ENCODE data around the gene GABRR3.

GABRR3 gene

DNA sequence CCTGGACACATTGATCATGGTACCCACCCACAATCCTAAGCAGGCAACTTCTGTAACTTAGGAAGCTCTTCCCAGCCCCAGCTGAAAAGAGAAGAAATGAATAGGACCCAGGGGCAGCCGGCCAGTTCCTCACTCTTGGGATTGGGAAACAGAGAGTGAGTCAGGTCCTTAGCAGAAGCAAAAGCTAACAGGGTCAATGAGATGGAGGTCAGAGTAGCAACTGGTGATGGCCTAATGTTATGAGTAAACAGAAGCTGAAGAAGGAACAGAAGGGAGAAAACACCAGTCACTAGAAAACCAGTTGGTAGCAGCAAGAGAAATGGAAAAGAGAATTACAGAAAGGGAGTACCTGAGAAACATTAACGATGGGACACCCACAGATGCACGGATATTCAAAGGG lies 82.8 kb downstream of the GABRR3 start:
- Histone ChIP-seq H3K27me3 (ENCODE audit: insufficient read depth, poor library complexity, severe bottlenecking) (no peaks in the 10 kb centered on the region), H3K27ac (replicated peaks) (no peak overlapping the region), H3K4me3 (replicated peaks; ENCODE audit: insufficient read depth, low read length) (no peak overlapping the region)
- peak in 1 of 2 experiments; percentile 31 for DNase-seq (ENCODE audit: low read depth in 1 of 2, low spot score in 1 of 2)
- no peak for TF ChIP-seq SPI1 (IDR thresholded peaks at IDR 0.05; ENCODE audit: borderline replicate concordance, low read depth)
- TF ChIP-seq REST (IDR thresholded peaks at IDR 0.05; ENCODE audit: insufficient replicate concordance, low read depth) = no peak
- TF ChIP-seq GABPA (IDR thresholded peaks at IDR 0.05; ENCODE audit: low read depth) = no peak
- no peak for TF ChIP-seq POLR2AphosphoS5 (IDR thresholded peaks at IDR 0.05; ENCODE audit: low read depth)
- TF ChIP-seq, protein P1, sequence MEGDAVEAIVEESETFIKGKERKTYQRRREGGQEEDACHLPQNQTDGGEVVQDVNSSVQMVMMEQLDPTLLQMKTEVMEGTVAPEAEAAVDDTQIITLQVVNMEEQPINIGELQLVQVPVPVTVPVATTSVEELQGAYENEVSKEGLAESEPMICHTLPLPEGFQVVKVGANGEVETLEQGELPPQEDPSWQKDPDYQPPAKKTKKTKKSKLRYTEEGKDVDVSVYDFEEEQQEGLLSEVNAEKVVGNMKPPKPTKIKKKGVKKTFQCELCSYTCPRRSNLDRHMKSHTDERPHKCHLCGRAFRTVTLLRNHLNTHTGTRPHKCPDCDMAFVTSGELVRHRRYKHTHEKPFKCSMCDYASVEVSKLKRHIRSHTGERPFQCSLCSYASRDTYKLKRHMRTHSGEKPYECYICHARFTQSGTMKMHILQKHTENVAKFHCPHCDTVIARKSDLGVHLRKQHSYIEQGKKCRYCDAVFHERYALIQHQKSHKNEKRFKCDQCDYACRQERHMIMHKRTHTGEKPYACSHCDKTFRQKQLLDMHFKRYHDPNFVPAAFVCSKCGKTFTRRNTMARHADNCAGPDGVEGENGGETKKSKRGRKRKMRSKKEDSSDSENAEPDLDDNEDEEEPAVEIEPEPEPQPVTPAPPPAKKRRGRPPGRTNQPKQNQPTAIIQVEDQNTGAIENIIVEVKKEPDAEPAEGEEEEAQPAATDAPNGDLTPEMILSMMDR (IDR thresholded peaks at IDR 0.05; ENCODE audit: insufficient read depth, low read length) = no peak

GRCh38 chr3:97950360-97950759 lies 84.8 kb downstream of the GABRR3 start:
- Histone ChIP-seq H3K27ac (replicated peaks) (no peak overlapping the region), H3K4me3 (replicated peaks; ENCODE audit: insufficient read depth, low read length) (no peak overlapping the region), H3K27me3 (ENCODE audit: insufficient read depth, poor library complexity, severe bottlenecking) (no peaks in the 10 kb centered on the region)
- DNase-seq (ENCODE audit: low read depth in 1 of 2, low spot score in 1 of 2) = no peak
- no peak for TF ChIP-seq POLR2AphosphoS5 (IDR thresholded peaks at IDR 0.05; ENCODE audit: low read depth)
- TF ChIP-seq, protein P1 (IDR thresholded peaks at IDR 0.05; ENCODE audit: insufficient read depth, low read length) = no peak
- TF ChIP-seq SPI1 (IDR thresholded peaks at IDR 0.05; ENCODE audit: borderline replicate concordance, low read depth) = no peak
- TF ChIP-seq REST (IDR thresholded peaks at IDR 0.05; ENCODE audit: insufficient replicate concordance, low read depth) = no peak
- no peak for TF ChIP-seq GABPA (IDR thresholded peaks at IDR 0.05; ENCODE audit: low read depth)

- DNase-seq (ENCODE audit: low read depth in 1 of 2, low spot score in 1 of 2) = no peak
- Histone ChIP-seq H3K4me3 (replicated peaks; ENCODE audit: insufficient read depth, low read length) (no peak overlapping the region), H3K27me3 (ENCODE audit: insufficient read depth, poor library complexity, severe bottlenecking) (no peaks in the 10 kb centered on the region), H3K27ac (replicated peaks) (no peak overlapping the region)
- TF ChIP-seq SPI1 (IDR thresholded peaks at IDR 0.05; ENCODE audit: borderline replicate concordance, low read depth) = no peak
- no peak for TF ChIP-seq POLR2AphosphoS5 (IDR thresholded peaks at IDR 0.05; ENCODE audit: low read depth)
- TF ChIP-seq REST (IDR thresholded peaks at IDR 0.05; ENCODE audit: insufficient replicate concordance, low read depth) = no peak
- TF ChIP-seq GABPA (IDR thresholded peaks at IDR 0.05; ENCODE audit: low read depth) = no peak
- TF ChIP-seq, protein P1 (IDR thresholded peaks at IDR 0.05; ENCODE audit: insufficient read depth, low read length) = no peak
Measured at GRCh38 chr3:97949743-97950142, 85.4 kb downstream of the GABRR3 start.

Data from HL-60 (cell line).